Uterus (tissue), 4 donors: ENCODE data around the gene OR51M1. TPM values are rescaled to one million over a fixed set of nuclear protein-coding genes. Genes with fewer than 3 reads are reported as not detected.

Experiments used
- DNase-seq, 2 donors: peaks; one replicate each; pipeline ENCODE4 v3.0.0-alpha.2; 2019 to 2020
- H3K27ac ChIP-seq, 2 donors: fragments of 200-600 bp; sonication (generic); 1 replicate in 1 of 2; 2 replicates in 1 of 2; pipeline ENCODE4 v1.5.1; 2016 to 2018
- H3K27me3 ChIP-seq, 2 donors: fragments of 200-600 bp; sonication (generic); one replicate each; pipeline ENCODE4 v1.5.1; 2018 to 2019; ENCODE audit warnings: control low read depth in 1 of 2
- H3K36me3 ChIP-seq, 2 donors: fragments of 200-600 bp; sonication (generic); one replicate each; pipeline ENCODE4 v1.5.1; 2019; ENCODE audit warnings: control low read depth in 1 of 2
- H3K4me1 ChIP-seq, 2 donors: fragments of 200-600 bp; sonication (generic); one replicate each; pipeline ENCODE4 v1.5.1; 2018 to 2019; ENCODE audit warnings: control low read depth in 1 of 2
- H3K4me3 ChIP-seq, 2 donors: fragments of 200-600 bp; sonication (generic); 1 replicate in 1 of 2; 2 replicates in 1 of 2; pipeline ENCODE4 v1.5.1; 2018 to 2019; ENCODE audit warnings: mild to moderate bottlenecking in 1 of 2
- H3K9me3 ChIP-seq, 2 donors: fragments of 200-600 bp; sonication (generic); one replicate each; pipeline ENCODE4 v1.5.1; 2019; ENCODE audit warnings: control low read depth in 1 of 2
- POLR2A ChIP-seq, 2 donors: fragments of 450-650 bp; IDR thresholded peaks; one replicate each; pipeline ENCODE4 v1.6.1; 2016; ENCODE audit warnings: antibody characterized with exemption in 2 of 2, mild to moderate bottlenecking in 1 of 2, moderate library complexity in 1 of 2
- intact Hi-C: fragments of 100-400 bp; cut with DNase I; formaldehyde crosslinking; loops from one replicate; pipeline ENCODE4 v1.15.1; 2023; ENCODE audit warnings: low total_unique reads
- small RNA-seq: library from RNA; depleted of rRNA; stranded (forward); fragments of <200 nt; gene quantifications from one replicate; pipeline ENCODE3, GENCODE V24; 2016
- total RNA-seq, 4 donors: library from RNA; depleted of rRNA in 3 of 4; stranded (reverse); fragments of >200 nt in 3 of 4; gene quantifications; one replicate each; pipeline versions ENCODE4 v1.1.0 to v1.2.4, GENCODE V29; 2014 to 2023
- TF ChIP-seq, protein P1 (sequence below), 4 experiments: fragments of 200-600 bp in 2 of 4; fragments of 450-650 bp in 2 of 4; sonication (generic) in 2 of 4; IDR thresholded peaks; one replicate each; pipeline ENCODE4 v1.5.1; 2016 to 2019; ENCODE audit warnings: antibody characterized with exemption in 4 of 4, mild to moderate bottlenecking in 2 of 4, moderate library complexity in 1 of 4
- donor health status: DM: yes; HTN: yes; CAD: no.

OR51M1 gene
- total RNA-seq, 4 donors from 2014 or later, result not detected

GRCh38 chr11:5421811-5422210, 38.2 kb downstream of the OR51M1 start, which contains the start of gene OR51Q1:
OR51Q1 (plus strand) TSS chr11:5422111; CDS start chr11:5422201, 90 bp downstream.
- Histone ChIP-seq H3K9me3 (no peaks in the 10 kb centered on the region), H3K27ac (no peak within 1 kb of the TSS), H3K36me3 (no peaks in the 10 kb centered on the region), H3K4me3 (no peak within 1 kb of the TSS), H3K27me3 (no peaks in the 10 kb centered on the region), H3K4me1 (no peaks in the 10 kb centered on the region)
- intact Hi-C loops, result no loop called here
- no peak for DNase-seq
- TF ChIP-seq POLR2A (IDR thresholded peaks at IDR 0.05), result no peak
- TF ChIP-seq, protein P1, sequence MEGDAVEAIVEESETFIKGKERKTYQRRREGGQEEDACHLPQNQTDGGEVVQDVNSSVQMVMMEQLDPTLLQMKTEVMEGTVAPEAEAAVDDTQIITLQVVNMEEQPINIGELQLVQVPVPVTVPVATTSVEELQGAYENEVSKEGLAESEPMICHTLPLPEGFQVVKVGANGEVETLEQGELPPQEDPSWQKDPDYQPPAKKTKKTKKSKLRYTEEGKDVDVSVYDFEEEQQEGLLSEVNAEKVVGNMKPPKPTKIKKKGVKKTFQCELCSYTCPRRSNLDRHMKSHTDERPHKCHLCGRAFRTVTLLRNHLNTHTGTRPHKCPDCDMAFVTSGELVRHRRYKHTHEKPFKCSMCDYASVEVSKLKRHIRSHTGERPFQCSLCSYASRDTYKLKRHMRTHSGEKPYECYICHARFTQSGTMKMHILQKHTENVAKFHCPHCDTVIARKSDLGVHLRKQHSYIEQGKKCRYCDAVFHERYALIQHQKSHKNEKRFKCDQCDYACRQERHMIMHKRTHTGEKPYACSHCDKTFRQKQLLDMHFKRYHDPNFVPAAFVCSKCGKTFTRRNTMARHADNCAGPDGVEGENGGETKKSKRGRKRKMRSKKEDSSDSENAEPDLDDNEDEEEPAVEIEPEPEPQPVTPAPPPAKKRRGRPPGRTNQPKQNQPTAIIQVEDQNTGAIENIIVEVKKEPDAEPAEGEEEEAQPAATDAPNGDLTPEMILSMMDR (IDR thresholded peaks at IDR 0.05), result no peak

- intact Hi-C loops, result no loop called here
- Histone ChIP-seq H3K9me3 (no peaks in the 10 kb centered on the region), H3K36me3 (no peaks in the 10 kb centered on the region), H3K4me1 (no peaks in the 10 kb centered on the region), H3K27ac (no peak overlapping the region), H3K27me3 (no peaks in the 10 kb centered on the region), H3K4me3 (no peak overlapping the region)
- no peak for DNase-seq
- TF ChIP-seq POLR2A (IDR thresholded peaks at IDR 0.05), result no peak
- TF ChIP-seq, protein P1 (IDR thresholded peaks at IDR 0.05), result no peak
These were observed 39.5 kb downstream of the OR51M1 start for GRCh38 chr11:5423131-5423530.

DNA sequence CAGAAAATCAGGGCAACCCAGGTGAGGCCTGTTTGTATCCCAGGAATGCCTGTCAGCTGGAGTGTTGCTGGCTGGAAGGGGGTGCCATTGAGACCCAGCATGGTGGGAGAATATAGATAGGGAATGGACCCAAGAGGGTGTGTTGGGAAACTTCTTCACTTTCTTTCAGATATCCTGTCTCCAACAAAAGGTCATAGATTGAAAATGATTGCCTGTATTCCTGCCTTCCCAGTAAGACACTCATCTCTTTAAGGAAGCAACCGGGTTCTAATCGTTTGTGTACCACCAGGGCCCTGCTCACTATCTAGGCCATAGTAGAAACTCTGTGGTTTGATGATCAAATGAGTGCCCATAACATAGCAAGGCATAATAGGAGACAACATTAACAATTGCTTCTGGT, 57.8 kb downstream of the OR51M1 start, which contains the start of gene OR51I1:
TSS of gene OR51I1 (minus strand) at position 101 of the 400 bp plus-strand sequence. CDS start at position 101, 0 bp downstream.
- DNase-seq, result no peak
- TF ChIP-seq, protein P1 (IDR thresholded peaks at IDR 0.05), result no peak
- TF ChIP-seq POLR2A (IDR thresholded peaks at IDR 0.05), result no peak
- Histone ChIP-seq H3K27me3 (no peaks in the 10 kb centered on the region), H3K27ac (no peak within 1 kb of the TSS), H3K4me3 (no peak within 1 kb of the TSS), H3K36me3 (no peaks in the 10 kb centered on the region), H3K4me1 (no peaks in the 10 kb centered on the region), H3K9me3 (no peaks in the 10 kb centered on the region)
- intact Hi-C loops, result no loop called here

Small RNAs within 50 kb of the gene (small RNA-seq; reads per million reads assigned to genes)
- not detected for gene AC104389.3

Other genes with a start within 250 kb of the OR51M1 start
- gene OR52A5, start 245.5 kb upstream of the OR51M1 start, total RNA-seq, result not detected
- not detected for gene OR52A1, start 229.1 kb upstream of the OR51M1 start, total RNA-seq
- gene OR51V1, start 183.1 kb upstream of the OR51M1 start, total RNA-seq, result not detected
- 1,000 to 10,000 TPM in 1 of 4 donors, 100 to 1,000 TPM in 2, 10 to 100 TPM in 1; 49.8 to 2,778 (median 273) TPM for gene HBB, start 156.7 kb upstream of the OR51M1 start, total RNA-seq
- under 1 TPM in 1 of 4 donors, not detected in 3; 0.90 TPM for gene HBD, start 149.3 kb upstream of the OR51M1 start, total RNA-seq
- gene HBG1, start 134.0 kb upstream of the OR51M1 start, total RNA-seq, result 1 to 10 TPM in 1 of 4 donors, not detected in 3; 5.7 TPM
- gene HBG2, start 129.0 kb upstream of the OR51M1 start, total RNA-seq, result 1,000 to 10,000 TPM in 1 of 4 donors, not detected in 3; 1,050 TPM
- gene HBE1, start 113.9 kb upstream of the OR51M1 start, total RNA-seq, result 1 to 10 TPM in 1 of 4 donors, not detected in 3; 4.2 TPM
- gene OR51B4, start 81.9 kb upstream of the OR51M1 start, total RNA-seq, result under 1 TPM in 1 of 4 donors, not detected in 3; 0.35 TPM
- gene OR51B2, start 59.5 kb upstream of the OR51M1 start, total RNA-seq, result 1 to 10 TPM in 1 of 4 donors, under 1 TPM in 1, not detected in 2; 0.82 to 1.5 TPM
- gene OR51B5, start 40.3 kb upstream of the OR51M1 start, total RNA-seq, result 1 to 10 TPM in 1 of 4 donors, under 1 TPM in 1, not detected in 2; 0.85 to 2.9 TPM
- gene OR51B6, start 32.3 kb upstream of the OR51M1 start, total RNA-seq, result not detected
- gene OR51Q1, start 38.3 kb downstream of the OR51M1 start, total RNA-seq, result not detected
- gene OR51I1, start 57.7 kb downstream of the OR51M1 start, total RNA-seq, result 1 to 10 TPM in 2 of 4 donors, not detected in 2; 1.6 to 5.0 TPM
- not detected for gene OR51I2, start 65.5 kb downstream of the OR51M1 start, total RNA-seq
- gene OR52D1, start 104.9 kb downstream of the OR51M1 start, total RNA-seq, result not detected
- gene UBQLN3, start 126.1 kb downstream of the OR51M1 start, total RNA-seq, result 1 to 10 TPM in 3 of 4 donors, under 1 TPM in 1; 0.29 to 2.2 (median 1.4) TPM
- gene UBQLNL, start 132.9 kb downstream of the OR51M1 start, total RNA-seq, result 10 to 100 TPM in 1 of 4 donors, 1 to 10 TPM in 3; 1.0 to 10.8 (median 4.7) TPM
- gene OR52H1, start 164.7 kb downstream of the OR51M1 start, total RNA-seq, result 10 to 100 TPM in 1 of 4 donors, 1 to 10 TPM in 2, not detected in 1; 2.1 to 13.8 (median 2.1) TPM
- not detected for gene OR52B6, start 197.1 kb downstream of the OR51M1 start, total RNA-seq
- 10 to 100 TPM in 1 of 4 donors, 1 to 10 TPM in 3; 4.3 to 11.5 (median 7.2) TPM for gene TRIM6, start 212.8 kb downstream of the OR51M1 start, total RNA-seq
- 10 to 100 TPM in 1 of 4 donors, 1 to 10 TPM in 3; 1.5 to 12.2 (median 6.0) TPM for gene TRIM34, start 241.2 kb downstream of the OR51M1 start, total RNA-seq